Cardiac muscle cell (in vitro differentiated cells and primary cell): Measurements from ENCODE around the gene RBPMS2. TPM values are rescaled to one million over a fixed set of nuclear protein-coding genes. Genes with fewer than 3 reads are reported as not detected.
"Not testable (repeated sequence)": the region's sequence is repeated elsewhere in the genome, so short reads cannot be mapped to it uniquely, and the experiment has no call there.

Experiments
- DNase-seq, 2 donors: peaks; one replicate each; pipeline versions ENCODE4 v3.0.0 to v3.0.0-alpha.2; 2010 to 2017; ENCODE audit warnings: low read depth in 1 of 2, low spot score in 1 of 2
- H3K27ac ChIP-seq: fragments of 200-600 bp; sonication (generic); 2 replicates; pipeline ENCODE4 v1.5.1; 2016
- H3K27me3 ChIP-seq: fragments of 200-600 bp; sonication (generic); 2 replicates; pipeline ENCODE4 v1.6.0; 2016; ENCODE audit warnings: control low read depth
- H3K36me3 ChIP-seq: fragments of 200-600 bp; sonication (generic); 2 replicates; pipeline ENCODE4 v1.5.1; 2016; ENCODE audit warnings: control low read depth
- H3K4me1 ChIP-seq: fragments of 200-600 bp; sonication (generic); 2 replicates; pipeline ENCODE4 v1.8.1; 2017; ENCODE audit warnings: low read depth, mild to moderate bottlenecking, mixed run types
- H3K4me3 ChIP-seq: fragments of 200-600 bp; sonication (generic); 2 replicates; pipeline ENCODE4 v1.5.1; 2016; ENCODE audit warnings: mild to moderate bottlenecking
- H3K9me3 ChIP-seq: fragments of 200-600 bp; sonication (generic); 2 replicates; pipeline ENCODE4 v1.5.1; 2017; ENCODE audit warnings: low read depth, mild to moderate bottlenecking, control low read depth
- CTCF ChIP-seq: IDR thresholded peaks from 2 replicates; pipeline ENCODE4 v1.5.1; 2012; ENCODE audit warnings: low read depth, mild to moderate bottlenecking, low read length
- polyA plus RNA-seq: library from polyadenylated mRNA; unstranded; fragments of >200 nt; fragmentation: Nextera tagmentation; extraction: Ambion mirVana; gene quantifications from 2 replicates; pipeline ENCODE4 v1.2.1, GENCODE V29; 2016
- total RNA-seq: library from RNA; depleted of rRNA; stranded (reverse); fragments of >200 nt; gene quantifications from 2 replicates; pipeline ENCODE4 v1.2.3, GENCODE V29; 2016

RBPMS2 gene
- total and polyA plus RNA-seq, 2 experiments from 2014 or later, result 35.4 to 213 TPM

GRCh38 chr15:64806509-64806908, 31.1 kb upstream of the RBPMS2 start:
- Histone ChIP-seq H3K4me3 (no peak overlapping the region), H3K36me3 (no peaks in the 10 kb centered on the region), H3K9me3 (no peaks in the 10 kb centered on the region), H3K4me1 (peaks cover 50% of the 10 kb centered on the region), H3K27me3 (no peaks in the 10 kb centered on the region), H3K27ac (peak overlapping the region; percentile 67)
- no peak for TF ChIP-seq CTCF
- DNase-seq, result no peak

GRCh38 chr15:64804619-64805018, 29.2 kb upstream of the RBPMS2 start:
- H3K27ac ChIP-seq, result peak overlapping the region; percentile 75
- TF ChIP-seq CTCF, result no peak
- no peaks in the 10 kb centered on the region for H3K9me3 ChIP-seq
- H3K27me3 ChIP-seq, result no peaks in the 10 kb centered on the region
- H3K4me3 ChIP-seq, result no peak overlapping the region
- H3K36me3 ChIP-seq, result no peaks in the 10 kb centered on the region
- no peak for DNase-seq
- H3K4me1 ChIP-seq, result peaks cover 48% of the 10 kb centered on the region

- TF ChIP-seq CTCF, result no peak
- Histone ChIP-seq H3K9me3 (no peaks in the 10 kb centered on the region), H3K27ac (peak overlapping the region; percentile 75), H3K4me1 (peaks cover 48% of the 10 kb centered on the region), H3K4me3 (no peak overlapping the region), H3K27me3 (no peaks in the 10 kb centered on the region), H3K36me3 (no peaks in the 10 kb centered on the region)
- DNase-seq, result no peak
Observed at GRCh38 chr15:64803526-64803925, 28.1 kb upstream of the RBPMS2 start.

GRCh38 chr15:64800476-64800875, 25.1 kb upstream of the RBPMS2 start:
- no peaks in the 10 kb centered on the region for H3K27me3 ChIP-seq
- no peaks in the 10 kb centered on the region for H3K36me3 ChIP-seq
- no peaks in the 10 kb centered on the region for H3K9me3 ChIP-seq
- peak overlapping the region; percentile 95 for H3K27ac ChIP-seq
- no peak for TF ChIP-seq CTCF
- H3K4me1 ChIP-seq, result peaks cover 34% of the 10 kb centered on the region
- no peak overlapping the region for H3K4me3 ChIP-seq
- no peak for DNase-seq

GRCh38 chr15:64798905-64799304, 23.5 kb upstream of the RBPMS2 start:
- Histone ChIP-seq H3K4me1 (peaks cover 27% of the 10 kb centered on the region), H3K27ac (peak overlapping the region; percentile 75)
- H3K27me3 ChIP-seq, H3K9me3 ChIP-seq, DNase-seq, H3K4me3 ChIP-seq, H3K36me3 ChIP-seq: not testable (repeated sequence)

GRCh38 chr15:64795921-64796320, 20.5 kb upstream of the RBPMS2 start:
- H3K4me1 ChIP-seq, H3K36me3 ChIP-seq, H3K4me3 ChIP-seq, DNase-seq, H3K27ac ChIP-seq, H3K9me3 ChIP-seq, H3K27me3 ChIP-seq: not testable (repeated sequence)

GRCh38 chr15:64795299-64795698, 19.9 kb upstream of the RBPMS2 start:
- not testable (repeated sequence) for DNase-seq, H3K4me3 ChIP-seq, H3K27ac ChIP-seq

More at GRCh38 chr15:64795299-64795698, 19.9 kb upstream of the RBPMS2 start:
- not testable (repeated sequence) for H3K9me3 ChIP-seq, H3K27me3 ChIP-seq, H3K36me3 ChIP-seq, H3K4me1 ChIP-seq
